Liver (tissue), 3 donors: ENCODE measurements around the gene RCAN3.
"Not testable (repeated sequence)": the region's sequence is repeated elsewhere in the genome, so short reads cannot be mapped to it uniquely, and the experiment has no call there.

Experiments
- FOXA1 ChIP-seq: IDR thresholded peaks from 2 replicates; pipeline ENCODE4 v1.6.1; 2016; ENCODE audit warnings: antibody characterized with exemption
- HNF4A ChIP-seq, 2 donors: conservative IDR thresholded peaks; 2 replicates each; pipeline ENCODE4 v1.6.1; 2016; ENCODE audit warnings: antibody characterized with exemption in 2 of 2, mild to moderate bottlenecking in 2 of 2
- RAD21 ChIP-seq, 2 donors: IDR thresholded peaks; 2 replicates each; pipeline ENCODE4 v1.6.1; 2016; ENCODE audit warnings: antibody characterized with exemption in 2 of 2, mild to moderate bottlenecking in 2 of 2
- RXRA ChIP-seq, 2 donors: IDR thresholded peaks; 2 replicates each; pipeline ENCODE4 v1.6.1; 2017 to 2018; ENCODE audit warnings: antibody characterized with exemption in 2 of 2, mild to moderate bottlenecking in 1 of 2
- SP1 ChIP-seq: IDR thresholded peaks from 2 replicates; pipeline ENCODE4 v1.6.1; 2018; ENCODE audit warnings: antibody characterized with exemption, mild to moderate bottlenecking
- TAF1 ChIP-seq: conservative IDR thresholded peaks from 2 replicates; pipeline ENCODE4 v1.6.1; 2016; ENCODE audit warnings: antibody characterized with exemption, mild to moderate bottlenecking
- TF ChIP-seq, protein P1 (sequence below): fragments of 150-350 bp; IDR thresholded peaks from 2 replicates; pipeline ENCODE4 v1.5.1; 2017; ENCODE audit warnings: improper control_type of control experiment, low read depth, low read length; ENCODE audit not compliant: missing input control
- TF ChIP-seq, protein P2 (sequence below): IDR thresholded peaks from 2 replicates; pipeline ENCODE4 v1.6.1; 2016; ENCODE audit warnings: antibody characterized with exemption
- TF ChIP-seq, protein P3 (sequence below): IDR thresholded peaks from 2 replicates; pipeline ENCODE4 v1.6.1; 2016; ENCODE audit warnings: antibody characterized with exemption
- TF ChIP-seq, protein P4 (sequence below): IDR thresholded peaks from 2 replicates; pipeline ENCODE4 v1.6.1; 2016; ENCODE audit warnings: antibody characterized with exemption, mild to moderate bottlenecking
- TF ChIP-seq, protein P5 (sequence below): IDR thresholded peaks from 2 replicates; pipeline ENCODE4 v1.6.1; 2016; ENCODE audit warnings: antibody characterized with exemption
- donor health status: healthy.
- donor health status: healthy.

DNA sequence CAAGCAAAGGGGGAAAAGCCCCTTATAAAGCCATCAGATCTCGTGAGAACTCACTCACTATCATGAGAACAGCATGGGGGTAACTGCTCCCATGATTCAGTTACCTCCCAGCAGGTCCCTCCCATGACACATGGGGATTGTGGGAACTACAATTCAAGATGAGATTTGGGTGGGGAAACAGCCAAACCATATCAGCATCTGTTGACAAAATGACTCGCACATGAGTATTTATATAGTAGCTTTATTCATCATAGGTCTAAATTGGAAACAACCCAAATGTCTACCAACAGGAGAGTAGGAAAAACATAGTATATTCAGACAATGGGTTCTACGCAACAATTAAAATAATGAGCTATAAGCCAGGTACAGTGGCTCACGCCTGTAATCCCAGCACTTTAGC is 40.5 kb upstream of the RCAN3 start:
- TF ChIP-seq, protein P1, sequence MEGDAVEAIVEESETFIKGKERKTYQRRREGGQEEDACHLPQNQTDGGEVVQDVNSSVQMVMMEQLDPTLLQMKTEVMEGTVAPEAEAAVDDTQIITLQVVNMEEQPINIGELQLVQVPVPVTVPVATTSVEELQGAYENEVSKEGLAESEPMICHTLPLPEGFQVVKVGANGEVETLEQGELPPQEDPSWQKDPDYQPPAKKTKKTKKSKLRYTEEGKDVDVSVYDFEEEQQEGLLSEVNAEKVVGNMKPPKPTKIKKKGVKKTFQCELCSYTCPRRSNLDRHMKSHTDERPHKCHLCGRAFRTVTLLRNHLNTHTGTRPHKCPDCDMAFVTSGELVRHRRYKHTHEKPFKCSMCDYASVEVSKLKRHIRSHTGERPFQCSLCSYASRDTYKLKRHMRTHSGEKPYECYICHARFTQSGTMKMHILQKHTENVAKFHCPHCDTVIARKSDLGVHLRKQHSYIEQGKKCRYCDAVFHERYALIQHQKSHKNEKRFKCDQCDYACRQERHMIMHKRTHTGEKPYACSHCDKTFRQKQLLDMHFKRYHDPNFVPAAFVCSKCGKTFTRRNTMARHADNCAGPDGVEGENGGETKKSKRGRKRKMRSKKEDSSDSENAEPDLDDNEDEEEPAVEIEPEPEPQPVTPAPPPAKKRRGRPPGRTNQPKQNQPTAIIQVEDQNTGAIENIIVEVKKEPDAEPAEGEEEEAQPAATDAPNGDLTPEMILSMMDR, result not testable (repeated sequence)
- TF ChIP-seq, protein P2, sequence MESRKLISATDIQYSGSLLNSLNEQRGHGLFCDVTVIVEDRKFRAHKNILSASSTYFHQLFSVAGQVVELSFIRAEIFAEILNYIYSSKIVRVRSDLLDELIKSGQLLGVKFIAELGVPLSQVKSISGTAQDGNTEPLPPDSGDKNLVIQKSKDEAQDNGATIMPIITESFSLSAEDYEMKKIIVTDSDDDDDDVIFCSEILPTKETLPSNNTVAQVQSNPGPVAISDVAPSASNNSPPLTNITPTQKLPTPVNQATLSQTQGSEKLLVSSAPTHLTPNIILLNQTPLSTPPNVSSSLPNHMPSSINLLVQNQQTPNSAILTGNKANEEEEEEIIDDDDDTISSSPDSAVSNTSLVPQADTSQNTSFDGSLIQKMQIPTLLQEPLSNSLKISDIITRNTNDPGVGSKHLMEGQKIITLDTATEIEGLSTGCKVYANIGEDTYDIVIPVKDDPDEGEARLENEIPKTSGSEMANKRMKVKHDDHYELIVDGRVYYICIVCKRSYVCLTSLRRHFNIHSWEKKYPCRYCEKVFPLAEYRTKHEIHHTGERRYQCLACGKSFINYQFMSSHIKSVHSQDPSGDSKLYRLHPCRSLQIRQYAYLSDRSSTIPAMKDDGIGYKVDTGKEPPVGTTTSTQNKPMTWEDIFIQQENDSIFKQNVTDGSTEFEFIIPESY, result not testable (repeated sequence)
- TF ChIP-seq FOXA1; RAD21 (IDR thresholded peaks at IDR 0.05); HNF4A (conservative IDR thresholded peaks at IDR 0.05); RXRA (IDR thresholded peaks at IDR 0.05); TAF1; SP1: not testable (repeated sequence)
- TF ChIP-seq, protein P3, sequence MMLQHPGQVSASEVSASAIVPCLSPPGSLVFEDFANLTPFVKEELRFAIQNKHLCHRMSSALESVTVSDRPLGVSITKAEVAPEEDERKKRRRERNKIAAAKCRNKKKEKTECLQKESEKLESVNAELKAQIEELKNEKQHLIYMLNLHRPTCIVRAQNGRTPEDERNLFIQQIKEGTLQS, result not testable (repeated sequence)
- TF ChIP-seq, protein P4, sequence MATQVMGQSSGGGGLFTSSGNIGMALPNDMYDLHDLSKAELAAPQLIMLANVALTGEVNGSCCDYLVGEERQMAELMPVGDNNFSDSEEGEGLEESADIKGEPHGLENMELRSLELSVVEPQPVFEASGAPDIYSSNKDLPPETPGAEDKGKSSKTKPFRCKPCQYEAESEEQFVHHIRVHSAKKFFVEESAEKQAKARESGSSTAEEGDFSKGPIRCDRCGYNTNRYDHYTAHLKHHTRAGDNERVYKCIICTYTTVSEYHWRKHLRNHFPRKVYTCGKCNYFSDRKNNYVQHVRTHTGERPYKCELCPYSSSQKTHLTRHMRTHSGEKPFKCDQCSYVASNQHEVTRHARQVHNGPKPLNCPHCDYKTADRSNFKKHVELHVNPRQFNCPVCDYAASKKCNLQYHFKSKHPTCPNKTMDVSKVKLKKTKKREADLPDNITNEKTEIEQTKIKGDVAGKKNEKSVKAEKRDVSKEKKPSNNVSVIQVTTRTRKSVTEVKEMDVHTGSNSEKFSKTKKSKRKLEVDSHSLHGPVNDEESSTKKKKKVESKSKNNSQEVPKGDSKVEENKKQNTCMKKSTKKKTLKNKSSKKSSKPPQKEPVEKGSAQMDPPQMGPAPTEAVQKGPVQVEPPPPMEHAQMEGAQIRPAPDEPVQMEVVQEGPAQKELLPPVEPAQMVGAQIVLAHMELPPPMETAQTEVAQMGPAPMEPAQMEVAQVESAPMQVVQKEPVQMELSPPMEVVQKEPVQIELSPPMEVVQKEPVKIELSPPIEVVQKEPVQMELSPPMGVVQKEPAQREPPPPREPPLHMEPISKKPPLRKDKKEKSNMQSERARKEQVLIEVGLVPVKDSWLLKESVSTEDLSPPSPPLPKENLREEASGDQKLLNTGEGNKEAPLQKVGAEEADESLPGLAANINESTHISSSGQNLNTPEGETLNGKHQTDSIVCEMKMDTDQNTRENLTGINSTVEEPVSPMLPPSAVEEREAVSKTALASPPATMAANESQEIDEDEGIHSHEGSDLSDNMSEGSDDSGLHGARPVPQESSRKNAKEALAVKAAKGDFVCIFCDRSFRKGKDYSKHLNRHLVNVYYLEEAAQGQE, result not testable (repeated sequence)
- TF ChIP-seq, protein P5, sequence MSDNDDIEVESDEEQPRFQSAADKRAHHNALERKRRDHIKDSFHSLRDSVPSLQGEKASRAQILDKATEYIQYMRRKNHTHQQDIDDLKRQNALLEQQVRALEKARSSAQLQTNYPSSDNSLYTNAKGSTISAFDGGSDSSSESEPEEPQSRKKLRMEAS, result not testable (repeated sequence)
